DMS 273 (cell line): ENCODE data around the gene AMOTL1.
"Not testable (repeated sequence)": the region's sequence is repeated elsewhere in the genome, so short reads cannot be mapped to it uniquely, and the experiment has no call there.

Source experiments
- DNase-seq: peaks from one replicate; lab custom pipeline; 2025; ENCODE audit not compliant: unreplicated experiment; lab: John Stamatoyannopoulos, UW

Gene AMOTL1

GRCh38 chr11:94913718-94914394, 145.7 kb downstream of the AMOTL1 start:
- DNase-seq, result not testable (repeated sequence)

- DNase-seq, result no peak
These were observed 152.2 kb downstream of the AMOTL1 start for GRCh38 chr11:94920311-94920710.

GRCh38 chr11:94922321-94923003, 154.3 kb downstream of the AMOTL1 start:
- peak; percentile 2 for DNase-seq

GRCh38 chr11:94923004-94923334, 154.8 kb downstream of the AMOTL1 start:
- no peak for DNase-seq

- no peak for DNase-seq
These were observed 156.0 kb downstream of the AMOTL1 start for GRCh38 chr11:94924171-94924572.

GRCh38 chr11:94924612-94925011, 156.5 kb downstream of the AMOTL1 start:
- DNase-seq, result no peak

- DNase-seq, result no peak
These were observed 157.5 kb downstream of the AMOTL1 start for GRCh38 chr11:94925422-94926270.

GRCh38 chr11:94926271-94926625, 158.1 kb downstream of the AMOTL1 start:
- no peak for DNase-seq
